HL-60/S4 treated with retinoic acid at 250 ng/mL for 4 days and 3 days (cell line): ENCODE data around the gene CENPP.

Source experiments
- in situ Hi-C: fragments of 300-500 bp; cut with MboI; formaldehyde crosslinking; loops from 2 replicates; pipeline ENCODE4 v1.7.0; 2022; ENCODE audit warnings: low sequenced_read_pairs

Gene CENPP

DNA sequence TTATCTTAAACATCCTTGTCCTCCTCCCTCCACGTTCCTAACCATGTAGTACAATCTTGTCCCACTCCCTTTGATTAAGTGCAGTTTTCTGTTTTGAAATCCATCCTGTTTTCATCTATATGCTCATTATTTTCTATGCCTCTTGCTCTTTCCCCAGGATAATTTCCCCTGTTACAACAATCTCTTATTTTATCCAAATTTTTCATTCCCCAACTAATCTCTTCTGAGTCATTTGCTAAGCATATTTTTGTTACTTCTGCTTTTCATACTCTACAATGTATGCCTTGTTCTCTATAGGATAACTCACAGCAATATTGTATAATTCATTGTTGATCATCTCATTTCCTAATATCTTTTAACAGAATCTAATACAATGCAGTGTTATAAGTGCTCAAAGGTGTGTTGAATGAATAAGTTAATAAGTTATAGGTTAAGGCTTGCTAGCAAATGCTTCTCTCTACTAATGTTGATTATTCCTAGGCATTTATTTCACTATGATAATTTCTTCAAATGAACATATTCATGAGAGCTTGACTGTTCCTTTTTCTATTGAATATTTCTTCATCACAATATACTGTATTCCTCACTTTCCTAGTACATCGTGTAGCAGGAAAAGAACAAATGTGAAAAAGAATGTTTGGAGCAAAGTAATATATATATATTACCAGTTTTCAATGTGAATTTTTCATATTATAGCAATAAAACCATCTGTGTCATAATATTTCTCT lies 97.0 kb downstream of the CENPP start:
- in situ Hi-C loops, result no loop called here

GRCh38 chr9:92423612-92424011 lies 97.9 kb downstream of the CENPP start:
- in situ Hi-C loops, result no loop called here

- in situ Hi-C loops, result no loop called here
Measured at GRCh38 chr9:92424340-92424739, 98.6 kb downstream of the CENPP start, which contains the start of gene OMD. Gene OMD (minus strand): TSS chr9:92424471. CDS start chr9:92417558, 6,913 bp downstream.

DNA sequence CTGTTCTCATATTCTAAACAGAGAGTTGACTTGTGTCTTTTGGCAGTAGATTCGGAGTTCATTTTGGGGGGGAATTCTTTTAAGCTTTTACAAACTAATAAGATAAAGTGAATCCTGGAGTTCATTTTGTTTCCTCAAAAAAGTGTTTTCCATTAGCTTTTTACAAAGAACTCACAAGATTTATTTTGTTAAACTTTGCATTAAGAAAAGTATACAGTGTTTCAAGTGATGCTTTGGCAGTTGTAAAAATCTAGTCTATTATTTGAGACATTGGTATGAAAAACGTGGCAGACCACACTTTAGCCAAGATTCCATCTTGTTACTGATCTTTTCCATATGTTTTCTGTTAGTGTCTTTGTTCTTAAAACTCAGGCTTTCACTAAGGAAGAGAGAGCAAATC lies 99.7 kb downstream of the CENPP start:
- in situ Hi-C loops, result loop anchor here (25.0 kb wide), 1 partner anchor 288 kb away; no protein-coding TSS in a partner anchor

GRCh38 chr9:92426501-92427145 lies 100.9 kb downstream of the CENPP start:
- in situ Hi-C loops, result loop anchor here (25.0 kb wide), 1 partner anchor 289 kb away; no protein-coding TSS in a partner anchor

- in situ Hi-C loops, result loop anchor here (25.0 kb wide), 1 partner anchor 293 kb away; no protein-coding TSS in a partner anchor
Measured at GRCh38 chr9:92429836-92430235, 104.1 kb downstream of the CENPP start.

DNA sequence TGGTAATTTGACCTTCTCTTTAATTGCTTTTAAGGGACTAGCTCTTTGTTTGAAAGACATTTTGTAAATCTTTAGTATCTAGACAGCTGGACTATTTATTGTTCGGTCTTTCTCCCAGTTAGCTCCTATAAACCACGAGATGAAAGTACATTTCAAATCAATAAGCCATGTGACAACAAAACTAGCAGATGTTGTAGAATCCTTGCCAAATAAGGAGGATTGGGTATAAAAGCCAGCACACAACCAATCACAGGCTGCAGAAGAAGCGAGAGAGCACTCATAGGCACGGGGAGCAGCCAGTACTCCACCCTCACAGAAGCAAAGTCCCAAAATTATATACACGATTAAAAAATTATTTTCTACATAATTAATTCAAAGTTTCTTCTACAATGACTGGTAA lies 106.6 kb downstream of the CENPP start:
- in situ Hi-C loops, result loop anchor here (25.0 kb wide), 1 partner anchor 295 kb away; no protein-coding TSS in a partner anchor

DNA sequence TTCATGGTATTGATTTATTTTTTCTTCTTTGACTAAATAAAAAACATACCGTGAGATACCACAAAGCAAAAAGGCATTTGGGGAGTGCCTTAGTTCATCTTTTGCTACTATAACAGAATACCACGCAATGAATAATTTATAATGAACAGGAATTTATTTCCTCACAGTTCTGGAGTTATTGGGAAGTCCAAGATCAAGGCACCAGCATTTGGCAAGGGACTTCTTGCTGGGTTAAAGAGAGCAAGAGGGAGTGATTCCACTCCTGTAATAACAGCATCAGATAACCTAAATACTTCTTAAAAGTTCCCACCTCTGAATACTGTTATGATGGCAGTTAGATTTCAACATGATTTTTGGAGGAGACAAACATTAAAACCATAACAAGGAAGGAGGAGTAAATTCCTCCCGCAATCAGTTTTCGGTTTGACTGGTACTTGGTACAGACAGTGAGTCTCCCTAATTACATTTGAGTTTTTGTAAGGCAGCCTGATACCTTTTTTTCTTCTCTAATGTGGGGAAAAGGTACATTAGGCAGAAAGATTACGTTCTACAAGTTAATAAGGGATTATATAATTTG lies 107.3 kb downstream of the CENPP start:
- in situ Hi-C loops, result loop anchor here (25.0 kb wide), 1 partner anchor 296 kb away; no protein-coding TSS in a partner anchor

- in situ Hi-C loops, result loop anchor here (25.0 kb wide), 1 partner anchor 298 kb away; no protein-coding TSS in a partner anchor
Measured at GRCh38 chr9:92435263-92435662, 109.5 kb downstream of the CENPP start.

- in situ Hi-C loops, result loop anchor here (25.0 kb wide), 1 partner anchor 302 kb away; no protein-coding TSS in a partner anchor
Measured at GRCh38 chr9:92438900-92439526, 113.3 kb downstream of the CENPP start.

GRCh38 chr9:92439921-92440750 lies 114.4 kb downstream of the CENPP start:
- in situ Hi-C loops, result loop anchor here (25.0 kb wide), 1 partner anchor 303 kb away; no protein-coding TSS in a partner anchor

DNA sequence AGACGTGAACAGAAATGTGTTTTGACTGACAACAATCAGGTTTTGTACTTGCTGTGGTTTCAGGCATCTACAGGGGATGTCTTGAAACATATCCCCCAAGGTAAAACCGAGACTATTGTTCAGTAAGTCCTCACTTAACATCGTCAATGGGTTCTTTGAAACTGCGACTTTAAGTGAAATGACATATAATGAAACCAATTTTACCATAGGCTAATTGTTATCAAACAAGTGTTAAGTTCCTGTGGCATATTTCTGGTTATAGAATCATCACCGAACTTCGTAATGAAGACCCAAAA lies 114.9 kb downstream of the CENPP start:
- in situ Hi-C loops, result loop anchor here (25.0 kb wide), 1 partner anchor 303 kb away; no protein-coding TSS in a partner anchor

DNA sequence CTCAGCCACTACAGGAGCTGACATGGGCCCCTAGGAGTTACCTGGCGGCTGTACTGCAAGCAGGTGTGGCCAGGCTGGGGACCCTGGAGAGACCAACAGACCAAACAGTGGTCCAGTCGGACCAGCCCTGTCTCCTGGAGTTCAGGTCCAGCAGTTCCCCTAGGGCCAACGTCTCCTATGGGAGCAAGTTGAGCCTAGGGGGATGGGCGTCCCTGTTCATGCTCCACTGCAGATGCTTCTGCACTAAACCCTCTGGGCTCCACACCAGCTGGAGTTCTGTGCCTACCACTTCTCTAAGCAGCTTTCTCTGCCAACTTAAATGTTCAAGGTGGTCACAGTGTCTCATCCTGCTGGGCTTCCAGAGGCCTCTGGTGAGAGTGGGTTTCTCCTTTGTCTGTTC lies 119.1 kb downstream of the CENPP start:
- in situ Hi-C loops, result loop anchor here (25.0 kb wide), 1 partner anchor 308 kb away; no protein-coding TSS in a partner anchor

- in situ Hi-C loops, result loop anchor here (25.0 kb wide), 1 partner anchor 309 kb away; no protein-coding TSS in a partner anchor
Measured at GRCh38 chr9:92446536-92446935, 120.8 kb downstream of the CENPP start.

- in situ Hi-C loops, result no loop called here
Measured at GRCh38 chr9:92455217-92455616, 129.5 kb downstream of the CENPP start.

DNA sequence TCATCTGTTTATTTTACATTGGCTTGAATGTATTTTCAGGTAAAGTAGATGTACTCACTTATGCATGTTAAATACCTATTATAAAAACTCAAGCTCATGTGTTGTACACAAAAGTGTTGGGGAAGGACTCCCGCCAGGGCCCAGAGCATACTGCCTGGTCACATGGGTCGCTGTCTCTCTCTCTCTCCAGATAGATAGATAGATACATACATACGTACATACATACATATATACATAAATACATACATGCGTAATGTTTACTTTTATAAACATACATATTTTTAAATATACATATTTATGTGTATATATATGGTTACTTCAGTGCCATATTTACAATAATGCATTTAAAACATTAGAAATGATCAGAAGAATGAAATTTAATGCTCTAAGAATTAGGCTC lies 131.8 kb downstream of the CENPP start:
- in situ Hi-C loops, result no loop called here

- in situ Hi-C loops, result no loop called here
Measured at GRCh38 chr9:92463387-92463786, 137.6 kb downstream of the CENPP start.

DNA sequence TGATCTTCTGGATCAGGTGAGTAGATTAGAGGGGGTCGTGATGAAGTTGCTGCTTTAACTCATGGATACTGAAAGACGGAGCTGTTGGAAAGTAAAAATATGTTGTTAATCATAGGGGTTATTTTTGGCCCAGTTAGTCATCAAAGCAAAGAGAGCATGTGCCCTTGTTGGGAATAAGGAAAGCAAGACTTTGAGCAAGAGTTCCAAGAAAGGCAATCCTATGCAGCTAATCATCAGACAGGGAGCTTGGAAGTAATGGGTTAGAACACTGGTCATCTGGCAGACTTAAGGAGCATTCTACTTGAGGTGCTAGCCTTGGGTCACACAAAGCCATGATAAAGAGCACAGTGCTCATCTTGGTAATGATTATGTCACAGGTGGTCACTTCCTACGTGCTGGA lies 138.2 kb downstream of the CENPP start:
- in situ Hi-C loops, result no loop called here

- in situ Hi-C loops, result no loop called here
Measured at GRCh38 chr9:92467041-92467440, 141.3 kb downstream of the CENPP start.

- in situ Hi-C loops, result no loop called here
Measured at GRCh38 chr9:92467511-92467910, 141.8 kb downstream of the CENPP start.
